HG03280 (cell line): ENCODE results near the gene PCGF6.
A peak's percentile ranks its signal among the peaks of the same experiment; 100 is the strongest.
"Not testable (repeated sequence)": the region's sequence is repeated elsewhere in the genome, so short reads cannot be mapped to it uniquely, and the experiment has no call there.

Experiments used
- ATAC-seq: cut with Tn5 transposase; IDR thresholded peaks from one replicate; pipeline ENCODE4 v1.9.1; 2021; ENCODE audit warnings: mild to moderate bottlenecking, moderate library complexity; ENCODE audit not compliant: unreplicated experiment

Gene PCGF6, protein sequence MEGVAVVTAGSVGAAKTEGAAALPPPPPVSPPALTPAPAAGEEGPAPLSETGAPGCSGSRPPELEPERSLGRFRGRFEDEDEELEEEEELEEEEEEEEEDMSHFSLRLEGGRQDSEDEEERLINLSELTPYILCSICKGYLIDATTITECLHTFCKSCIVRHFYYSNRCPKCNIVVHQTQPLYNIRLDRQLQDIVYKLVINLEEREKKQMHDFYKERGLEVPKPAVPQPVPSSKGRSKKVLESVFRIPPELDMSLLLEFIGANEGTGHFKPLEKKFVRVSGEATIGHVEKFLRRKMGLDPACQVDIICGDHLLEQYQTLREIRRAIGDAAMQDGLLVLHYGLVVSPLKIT

DNA sequence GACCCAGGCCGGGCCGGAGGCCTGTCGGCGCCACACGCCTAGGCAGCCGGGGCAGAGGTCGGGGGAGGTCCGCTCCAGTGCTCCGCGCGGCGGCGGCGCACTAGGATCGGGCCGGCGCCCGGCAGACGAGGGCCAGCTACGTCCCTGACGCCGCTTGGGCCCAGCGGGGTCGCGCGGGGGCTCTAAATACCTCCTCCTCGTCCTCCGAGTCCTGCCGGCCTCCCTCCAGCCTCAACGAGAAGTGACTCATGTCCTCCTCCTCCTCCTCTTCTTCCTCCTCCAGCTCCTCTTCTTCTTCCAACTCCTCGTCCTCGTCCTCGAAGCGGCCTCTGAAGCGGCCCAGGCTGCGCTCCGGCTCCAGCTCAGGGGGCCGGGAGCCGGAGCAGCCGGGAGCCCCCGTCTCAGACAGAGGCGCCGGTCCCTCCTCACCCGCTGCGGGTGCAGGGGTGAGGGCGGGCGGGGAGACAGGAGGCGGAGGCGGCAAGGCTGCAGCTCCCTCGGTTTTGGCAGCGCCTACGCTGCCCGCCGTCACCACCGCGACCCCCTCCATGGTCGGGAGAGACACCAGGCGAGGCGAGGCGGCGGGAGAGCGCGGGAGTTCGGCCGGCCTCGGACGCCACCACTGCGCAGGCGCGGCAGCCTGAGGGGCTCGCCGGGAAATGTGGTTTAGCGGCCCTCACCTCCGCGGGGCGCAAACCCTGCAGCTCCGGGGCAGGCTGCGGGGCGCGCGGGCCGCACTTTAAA, at the start of gene PCGF6:
TSS of gene PCGF6 (minus strand) at position 624 of the 744 bp plus-strand sequence. CDS start at position 550, 74 bp downstream.
- ATAC-seq: peak; percentile 76

DNA sequence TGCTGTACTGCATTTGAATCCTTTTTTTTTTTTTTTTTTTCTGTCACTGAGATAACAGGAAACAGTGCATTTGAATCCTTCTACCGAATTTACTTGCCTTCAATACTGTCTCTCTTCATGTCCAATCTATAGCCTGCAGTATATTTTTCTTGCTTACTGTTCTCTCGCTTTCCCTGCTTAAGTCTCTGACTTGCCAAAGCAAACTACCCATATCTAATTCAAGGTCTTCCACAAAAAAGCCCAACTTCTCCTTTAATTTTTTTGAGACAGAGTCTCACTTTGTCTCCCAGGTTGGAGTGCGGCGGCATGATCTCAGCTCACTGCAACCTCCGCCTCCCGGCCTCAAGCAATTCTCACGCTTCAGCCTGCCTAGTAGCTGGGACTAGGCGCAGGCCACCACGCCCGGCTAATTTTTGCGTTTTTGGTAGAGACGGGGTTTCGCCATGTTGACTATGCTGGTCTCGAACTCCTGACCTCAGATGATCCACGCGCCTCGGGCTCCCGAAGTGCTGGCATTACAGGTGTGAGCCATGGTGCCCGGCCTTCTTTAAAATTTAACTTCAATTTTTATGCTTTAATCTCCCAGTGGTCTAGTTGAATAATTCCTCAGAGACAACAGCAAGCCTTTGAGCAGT, 46.4 kb upstream of the PCGF6 start:
- ATAC-seq: no peak

DNA sequence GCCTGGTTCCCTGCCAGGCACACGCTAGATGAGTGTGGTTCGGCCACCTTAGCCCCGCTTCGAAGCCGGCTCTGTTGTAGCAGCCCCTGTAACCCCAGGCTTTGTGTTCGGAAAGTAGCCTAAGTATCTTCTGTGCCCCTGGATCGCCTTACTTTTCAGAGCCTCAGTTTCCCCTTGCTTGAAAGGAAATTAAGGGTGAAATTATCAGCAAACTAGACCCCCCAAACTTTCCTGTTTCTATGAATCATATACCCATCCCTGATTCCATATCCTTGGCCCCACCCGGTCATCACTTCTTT, 45.8 kb upstream of the PCGF6 start:
- ATAC-seq: no peak

DNA sequence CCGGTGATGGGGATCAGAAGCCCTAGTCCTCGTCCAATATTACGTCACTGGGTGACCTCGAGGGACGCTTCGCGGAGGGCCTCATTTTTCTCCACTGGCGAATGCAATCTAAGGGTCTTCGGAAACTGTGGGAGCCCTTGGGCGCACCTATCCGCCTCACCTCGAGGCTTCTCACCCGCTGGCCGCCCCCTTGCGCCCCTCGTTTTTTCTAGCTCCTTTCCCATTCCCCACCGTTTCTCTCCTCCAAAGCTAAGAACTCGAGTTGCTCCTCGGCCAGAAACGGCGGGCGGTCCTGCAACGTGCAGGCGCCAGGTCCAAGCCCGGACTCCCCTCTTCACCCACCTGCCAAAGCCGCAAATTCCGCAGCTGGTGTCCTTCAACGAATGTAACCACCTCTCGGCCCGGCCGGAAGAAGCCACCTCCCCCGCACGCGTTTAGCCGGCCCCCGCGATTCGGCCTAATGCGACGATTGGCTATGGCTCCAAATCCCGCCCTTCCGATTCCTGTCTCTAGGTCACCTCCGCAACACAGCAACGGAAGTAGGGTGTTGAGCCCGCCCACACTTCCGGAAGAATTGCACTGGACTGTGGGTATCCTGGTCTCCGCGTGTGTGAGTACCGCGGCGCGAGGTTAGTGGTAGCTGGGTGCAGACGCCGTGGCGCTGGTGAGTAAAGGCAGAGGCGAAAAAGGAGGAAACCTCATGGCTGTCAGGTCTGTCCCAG, 45.3 kb upstream of the PCGF6 start, which contains the start of the genes ATP5MK and PDCD11:
TSS of gene ATP5MK (minus strand) at position 409 of the 722 bp plus-strand sequence. CDS start 4,018 bp downstream, outside the sequence.
TSS of gene PDCD11 (plus strand) at position 560 of the 722 bp plus-strand sequence. CDS start 1,801 bp downstream, outside the sequence.
- peak; percentile 99 for ATAC-seq

DNA sequence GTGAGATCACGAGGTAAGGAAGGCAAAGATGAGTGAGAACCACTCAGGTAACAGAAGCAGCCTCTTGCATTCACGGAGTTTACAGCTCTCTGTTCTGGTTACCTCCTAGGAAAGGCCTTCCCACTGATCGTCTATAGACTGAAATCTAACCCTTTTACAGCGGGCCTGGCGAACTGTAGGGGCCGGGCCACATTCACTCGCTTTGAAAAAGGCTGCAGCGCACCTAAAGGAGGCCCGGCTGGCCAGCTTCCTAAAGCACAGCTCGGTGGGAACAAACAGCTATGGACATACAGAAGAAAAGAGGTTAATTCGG, 44.8 kb upstream of the PCGF6 start:
- ATAC-seq: no peak

DNA sequence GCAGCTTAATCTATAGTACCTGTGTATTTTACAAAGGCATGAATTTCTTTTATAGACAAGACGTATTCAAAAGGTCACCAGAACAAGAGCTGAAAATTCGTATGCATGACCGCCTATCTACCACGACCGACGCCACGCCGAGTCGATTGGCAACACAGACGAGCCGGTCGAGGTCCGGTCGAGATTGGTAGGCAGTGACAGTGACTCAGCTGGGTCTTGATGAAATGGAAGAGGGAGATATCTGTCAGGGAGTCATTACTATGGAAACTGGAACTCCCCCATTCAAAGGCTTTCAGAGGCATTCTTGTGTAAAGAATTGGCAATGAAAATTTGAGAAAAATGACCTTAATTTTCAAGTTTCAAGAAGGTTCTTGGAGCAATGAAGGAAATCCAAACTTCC, 43.2 kb upstream of the PCGF6 start:
- ATAC-seq: no peak

DNA sequence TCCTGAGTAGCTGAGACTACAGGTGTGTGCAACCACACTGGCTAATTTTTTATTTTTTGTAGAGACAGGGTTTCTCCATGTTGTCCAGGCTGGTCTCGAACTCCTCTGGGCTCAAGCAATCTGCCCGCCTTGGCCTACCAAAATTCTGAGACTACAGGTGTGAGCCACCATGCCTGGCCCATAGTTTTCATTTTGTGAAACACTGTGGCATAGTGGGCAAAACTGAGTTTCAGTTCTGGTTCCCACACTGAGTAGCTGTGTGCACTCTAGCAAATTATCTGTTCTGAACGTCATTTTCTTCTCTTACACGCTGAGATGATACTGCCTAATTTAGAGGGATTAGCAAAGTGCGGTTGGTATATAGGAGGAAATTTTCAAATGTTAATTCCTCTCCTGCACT, 31.8 kb upstream of the PCGF6 start:
- peak; percentile 48 for ATAC-seq

DNA sequence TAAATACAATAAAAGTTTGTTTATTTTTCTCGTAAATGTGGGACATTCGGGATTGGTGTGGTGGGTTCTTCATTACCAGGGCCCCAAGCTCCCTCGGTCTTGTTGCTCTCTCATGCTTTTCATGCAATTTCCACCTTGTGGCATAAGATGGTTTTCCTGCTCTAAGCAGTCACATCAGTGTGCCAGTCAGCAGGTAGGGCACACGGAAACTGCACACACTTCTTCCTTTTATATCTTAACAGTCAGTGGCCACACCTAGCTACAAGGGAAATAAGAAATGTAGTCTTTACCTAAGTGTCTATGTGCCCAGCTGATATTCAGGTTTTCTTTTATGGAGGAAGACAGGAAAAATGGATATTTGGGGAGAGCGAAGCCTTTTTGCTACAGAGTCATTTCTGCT, 23.3 kb upstream of the PCGF6 start:
- ATAC-seq: no peak

DNA sequence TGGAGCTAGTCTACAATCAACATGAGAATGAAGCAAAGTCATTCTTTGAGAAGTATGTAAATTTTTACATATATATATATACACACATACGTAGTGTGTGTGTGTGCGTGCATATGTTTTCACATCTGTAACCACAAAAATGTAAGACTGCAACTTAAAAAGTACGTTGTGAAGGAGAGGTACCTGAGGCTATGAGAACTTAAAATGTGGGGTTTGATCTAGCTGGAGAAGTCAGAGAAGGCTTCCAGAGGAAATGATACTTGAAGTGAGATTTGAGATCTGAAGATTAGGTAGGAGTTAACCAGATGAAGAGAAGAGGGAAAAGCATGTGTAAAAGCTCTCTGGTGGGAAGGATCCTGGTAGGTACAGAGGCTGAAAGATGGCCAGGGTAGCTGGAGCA, 22.6 kb upstream of the PCGF6 start:
- ATAC-seq: no peak

DNA sequence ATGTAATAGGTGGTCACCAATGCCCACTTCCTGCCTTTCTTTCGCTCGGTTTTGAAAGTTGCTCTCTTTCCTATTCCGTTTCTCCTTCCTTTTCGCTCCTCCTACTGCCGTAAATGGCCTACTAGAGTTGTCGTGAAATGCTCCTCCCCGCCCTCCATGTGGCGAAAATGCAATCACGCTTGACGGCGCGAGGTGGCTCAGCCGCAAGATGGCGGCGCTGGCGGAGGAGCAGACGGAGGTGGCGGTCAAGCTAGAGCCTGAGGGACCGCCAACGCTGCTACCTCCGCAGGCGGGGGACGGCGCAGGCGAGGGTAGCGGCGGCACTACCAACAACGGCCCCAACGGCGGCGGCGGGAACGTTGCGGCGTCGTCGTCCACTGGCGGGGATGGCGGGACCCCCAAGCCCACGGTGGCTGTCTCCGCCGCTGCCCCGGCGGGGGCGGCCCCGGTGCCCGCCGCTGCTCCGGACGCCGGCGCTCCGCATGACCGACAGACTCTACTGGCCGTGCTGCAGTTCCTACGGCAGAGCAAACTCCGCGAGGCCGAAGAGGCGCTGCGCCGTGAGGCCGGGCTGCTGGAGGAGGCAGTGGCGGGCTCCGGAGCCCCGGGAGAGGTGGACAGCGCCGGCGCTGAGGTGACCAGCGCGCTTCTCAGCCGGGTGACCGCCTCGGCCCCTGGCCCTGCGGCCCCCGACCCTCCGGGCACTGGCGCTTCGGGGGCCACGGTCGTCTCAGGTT, 17.0 kb upstream of the PCGF6 start, which contains the start of gene TAF5:
TSS of gene TAF5 (plus strand) at position 195 of the 737 bp plus-strand sequence. CDS start at position 209, 14 bp downstream.
- peak; percentile 61 for ATAC-seq

DNA sequence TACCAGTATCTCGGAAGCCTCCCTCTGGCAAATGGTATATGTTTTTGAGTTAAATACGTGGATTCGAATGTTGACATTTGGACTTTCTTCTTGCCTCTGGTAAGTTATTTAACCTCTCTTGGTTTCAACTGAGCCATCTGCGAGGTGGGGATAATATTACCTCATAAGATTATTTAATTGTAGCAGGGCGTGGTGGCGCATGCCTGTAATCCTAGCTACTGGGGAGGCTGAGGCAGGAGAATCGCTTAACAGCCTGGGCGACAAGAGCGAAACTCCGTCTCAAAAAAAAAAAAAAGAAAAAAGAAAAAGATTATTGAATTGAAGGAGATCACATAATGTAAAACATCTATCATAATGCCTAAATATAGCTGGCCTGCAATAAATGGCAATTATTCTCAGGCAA, 16.4 kb upstream of the PCGF6 start:
- ATAC-seq: no peak

DNA sequence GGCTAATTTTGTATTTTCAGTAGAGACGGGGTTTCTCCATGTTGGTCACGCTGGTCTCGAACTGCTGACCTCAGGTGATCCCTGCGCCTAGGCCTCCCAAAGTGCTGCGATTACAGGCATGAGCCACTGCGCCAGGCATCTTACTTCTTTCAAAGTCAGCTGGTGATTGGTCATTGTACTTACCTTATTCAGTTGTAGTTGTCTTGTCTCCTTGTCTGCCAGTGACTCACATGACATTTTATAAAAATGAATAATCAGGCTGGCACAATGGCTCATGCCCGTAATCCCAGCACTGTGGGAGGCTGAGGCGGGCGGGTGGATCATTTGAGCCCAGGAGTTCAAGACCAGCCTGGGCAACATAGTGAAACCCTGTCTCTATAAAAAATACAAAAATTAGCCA, 9.9 kb upstream of the PCGF6 start:
- not testable (repeated sequence) for ATAC-seq

DNA sequence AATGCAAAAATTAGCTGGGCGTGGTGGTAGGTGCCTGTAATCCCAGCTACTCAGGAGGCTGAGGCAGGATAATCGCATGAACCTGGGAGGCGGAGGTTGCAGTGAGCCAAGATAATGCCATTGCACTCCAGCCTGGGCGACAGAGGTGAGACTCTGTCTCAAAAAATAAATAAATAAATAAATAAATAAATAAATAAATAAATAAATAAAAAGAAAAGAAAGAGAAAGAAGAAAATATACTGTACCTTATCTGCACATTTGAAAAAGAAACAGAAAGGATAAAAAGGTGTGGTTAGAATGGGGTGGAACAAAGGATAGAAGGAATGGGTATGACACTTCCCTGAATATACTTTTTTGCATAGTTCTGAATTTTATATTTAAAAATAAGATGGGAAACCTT, 8.6 kb upstream of the PCGF6 start:
- ATAC-seq: not testable (repeated sequence)

DNA sequence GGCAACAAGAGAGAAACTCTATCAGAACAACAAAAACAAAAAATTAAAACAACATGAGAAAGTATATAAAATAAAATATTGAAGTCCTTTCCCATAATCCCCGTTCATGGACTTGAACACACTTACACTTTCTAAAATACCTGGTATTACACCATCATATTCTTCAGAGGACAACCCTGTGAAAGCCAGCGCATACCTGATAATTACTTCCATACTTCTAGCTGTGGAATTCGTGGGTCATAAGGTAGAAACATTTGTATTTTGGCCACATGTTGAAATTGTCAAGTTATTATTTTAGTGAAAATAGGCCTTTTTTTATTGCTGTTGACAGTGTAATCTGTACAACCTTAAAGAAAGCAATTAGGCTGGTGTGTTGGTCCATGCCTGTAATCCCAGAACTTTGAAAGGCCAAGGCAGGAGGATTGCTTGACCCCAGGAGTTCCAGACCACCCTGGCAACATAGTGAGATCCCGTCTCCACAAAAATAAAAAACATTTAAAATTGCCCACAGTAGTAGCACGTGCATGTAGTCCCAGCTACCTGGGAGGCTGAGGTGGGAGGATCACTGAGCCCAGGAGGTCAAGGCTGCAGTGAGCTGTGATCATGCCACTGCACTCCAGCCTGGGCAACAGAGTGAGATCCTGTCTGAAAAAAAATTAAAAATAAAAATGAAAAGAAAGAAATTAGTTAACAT, 5.1 kb upstream of the PCGF6 start:
- ATAC-seq: no peak

DNA sequence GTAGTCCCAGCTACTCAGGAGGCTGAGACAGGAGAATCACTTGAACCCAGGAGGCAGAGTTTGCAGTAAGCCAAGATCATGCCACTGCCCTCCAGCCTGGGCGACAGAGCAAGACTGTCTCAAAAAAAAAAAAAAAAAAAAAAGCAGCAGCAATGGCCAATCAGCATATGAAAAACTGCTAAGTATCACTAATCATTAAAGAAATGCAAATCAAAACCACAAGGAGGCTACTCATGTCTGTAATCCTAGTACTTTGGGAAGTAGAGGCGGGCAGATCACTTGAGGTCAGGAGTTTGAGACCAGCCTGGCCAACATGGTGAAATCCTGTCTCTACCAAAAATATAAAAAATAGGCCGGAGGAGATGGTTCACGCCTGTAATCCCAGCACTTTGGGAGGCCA, 3.6 kb upstream of the PCGF6 start:
- ATAC-seq: not testable (repeated sequence)

DNA sequence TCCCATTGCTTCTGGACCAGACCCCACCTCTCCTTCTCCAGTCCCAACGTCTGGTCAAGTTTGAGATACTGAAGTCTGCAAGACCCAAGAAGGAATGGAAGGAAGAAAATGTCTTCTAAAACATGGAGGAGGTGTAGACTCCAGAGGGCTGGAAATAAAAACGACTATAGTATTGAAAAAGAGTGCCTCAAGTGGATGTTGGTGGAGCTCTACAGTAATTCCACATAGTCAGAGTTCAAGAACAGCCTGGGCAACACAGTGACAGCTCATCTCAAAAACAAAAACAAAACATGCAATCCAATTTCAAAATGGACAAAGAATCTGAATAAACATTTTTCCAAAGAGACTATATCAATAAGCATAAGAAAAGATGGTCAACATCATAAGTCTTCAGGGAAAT, 2.3 kb upstream of the PCGF6 start:
- ATAC-seq: no peak

DNA sequence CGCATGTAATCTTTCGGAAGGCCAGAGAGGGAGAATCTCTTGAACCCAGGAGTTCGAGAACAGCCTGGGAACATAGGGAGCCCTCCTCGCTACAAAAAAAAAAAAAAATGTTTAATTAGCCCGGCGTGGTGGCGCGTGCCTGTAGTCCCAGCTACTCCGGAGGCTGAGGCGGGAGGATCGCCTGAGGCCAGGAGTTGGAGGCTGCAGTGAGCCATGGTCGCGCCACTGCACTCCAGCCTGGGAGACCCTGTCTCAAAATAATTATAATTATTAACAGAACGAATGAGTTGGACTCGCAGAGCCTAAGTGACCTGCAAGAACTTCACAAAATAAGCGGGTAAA, 794 bp downstream of the PCGF6 start:
- ATAC-seq: no peak

DNA sequence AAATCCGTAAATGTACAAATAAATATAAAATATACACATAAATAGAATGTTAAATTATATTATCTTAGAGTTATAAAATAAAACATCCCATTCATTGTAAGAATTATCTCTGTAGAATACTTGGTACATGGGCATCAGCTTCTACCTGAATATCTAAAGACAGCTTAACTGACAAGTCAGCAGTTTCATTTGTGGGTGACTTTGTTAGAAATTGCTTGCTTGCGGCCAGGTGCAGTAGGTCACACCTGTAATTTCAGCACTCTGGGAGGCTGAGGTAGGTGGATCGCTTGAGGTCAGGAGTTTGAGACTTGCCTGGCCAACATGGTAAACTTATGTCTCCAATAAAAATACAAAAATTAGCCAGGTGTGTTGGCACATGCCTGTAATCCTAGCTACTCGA, 14.6 kb downstream of the PCGF6 start:
- ATAC-seq: no peak

DNA sequence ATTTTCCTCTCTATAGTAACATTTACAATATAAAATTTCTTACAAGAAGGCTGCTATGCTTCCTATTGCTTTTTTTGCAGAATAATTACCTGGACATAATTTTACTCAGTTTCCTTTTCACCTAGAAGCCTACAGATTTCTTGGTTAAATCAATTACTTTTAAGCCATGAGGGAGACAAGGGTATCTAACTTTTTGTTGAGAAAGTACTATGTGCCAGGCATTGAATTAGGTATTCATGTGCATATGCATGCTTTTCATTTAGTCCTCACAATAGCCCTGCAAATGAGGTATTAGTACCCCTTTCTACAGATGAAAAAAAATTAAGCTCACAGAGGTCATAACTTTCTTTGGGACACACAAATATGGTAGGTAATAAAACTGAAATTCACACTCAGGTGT, 16.4 kb downstream of the PCGF6 start:
- no peak for ATAC-seq

DNA sequence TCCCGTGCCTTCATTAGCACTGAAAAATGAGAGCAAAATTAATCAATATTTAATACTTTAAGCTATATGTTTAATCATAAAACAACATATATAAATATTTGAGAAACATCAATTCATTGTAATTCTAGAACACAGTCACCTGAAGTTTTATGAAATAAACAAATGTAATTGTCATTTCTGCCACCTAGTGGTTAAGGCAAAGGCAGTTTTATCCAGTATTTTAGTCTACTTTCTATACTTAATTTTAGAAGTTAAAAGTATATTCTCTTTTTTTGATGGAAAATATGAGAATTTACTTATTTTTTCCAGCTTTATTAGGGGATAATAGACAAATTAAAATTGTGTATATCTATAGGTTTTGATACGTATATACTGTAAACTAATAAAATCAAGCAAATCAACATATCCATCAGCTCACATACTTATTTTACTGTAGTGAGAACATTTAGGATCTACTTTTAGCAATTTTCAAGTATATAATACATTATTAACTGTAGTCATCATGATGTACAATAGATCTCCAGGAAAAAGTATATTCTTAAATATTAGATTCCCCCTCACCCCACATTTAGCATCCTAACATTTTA, 16.9 kb downstream of the PCGF6 start:
- ATAC-seq: no peak
